ENCODE results near the gene FAM151A. TPM values are rescaled to one million over a fixed set of nuclear protein-coding genes. Genes with fewer than 3 reads are reported as not detected.

Gene FAM151A
- not detected in 2 replicates for total RNA-seq

GRCh38 chr1:54623216-54624007 lies at the start of gene FAM151A:
Gene FAM151A, minus strand, starts transcription at chr1:54623525. Its CDS starts 130 bp downstream, at chr1:54623395.
- Histone ChIP-seq H3K4me3 (ENCODE audit: low read depth, low read length) (no peak within 1 kb of the TSS), H3K27me3 (ENCODE audit: control insufficient read depth, insufficient read depth, low read length) (peaks cover 8% of the 10 kb centered on the region), H3K36me3 (ENCODE audit: control insufficient read depth, insufficient read depth, low read length) (no peaks in the 10 kb centered on the region)
- TF ChIP-seq CTCF (IDR thresholded peaks at IDR 0.05; ENCODE audit: insufficient read depth, low read length, poor library complexity, severe bottlenecking), result no peak
- DNase-seq (ENCODE audit: low read depth), result no peak

- DNase-seq (ENCODE audit: low read depth), result no peak
- H3K36me3 ChIP-seq (ENCODE audit: control insufficient read depth, insufficient read depth, low read length), result no peaks in the 10 kb centered on the region
- peak; percentile 88 for TF ChIP-seq CTCF (IDR thresholded peaks at IDR 0.05; ENCODE audit: insufficient read depth, low read length, poor library complexity, severe bottlenecking)
Observed at GRCh38 chr1:54671985-54672608, 48.8 kb upstream of the FAM151A start.

GRCh38 chr1:54668567-54668966 lies 45.2 kb upstream of the FAM151A start:
- Histone ChIP-seq H3K27me3 (ENCODE audit: control insufficient read depth, insufficient read depth, low read length) (no peaks in the 10 kb centered on the region), H3K4me3 (ENCODE audit: low read depth, low read length) (no peak overlapping the region), H3K36me3 (ENCODE audit: control insufficient read depth, insufficient read depth, low read length) (no peaks in the 10 kb centered on the region)
- no peak for TF ChIP-seq CTCF (IDR thresholded peaks at IDR 0.05; ENCODE audit: insufficient read depth, low read length, poor library complexity, severe bottlenecking)
- DNase-seq (ENCODE audit: low read depth), result no peak

More at GRCh38 chr1:54671985-54672608, 48.8 kb upstream of the FAM151A start:
- Histone ChIP-seq H3K4me3 (ENCODE audit: low read depth, low read length) (no peak overlapping the region), H3K27me3 (ENCODE audit: control insufficient read depth, insufficient read depth, low read length) (no peaks in the 10 kb centered on the region)

GRCh38 chr1:54667797-54668196 lies 44.5 kb upstream of the FAM151A start:
- Histone ChIP-seq H3K27me3 (ENCODE audit: control insufficient read depth, insufficient read depth, low read length) (no peaks in the 10 kb centered on the region), H3K4me3 (ENCODE audit: low read depth, low read length) (no peak overlapping the region), H3K36me3 (ENCODE audit: control insufficient read depth, insufficient read depth, low read length) (no peaks in the 10 kb centered on the region)
- no peak for TF ChIP-seq CTCF (IDR thresholded peaks at IDR 0.05; ENCODE audit: insufficient read depth, low read length, poor library complexity, severe bottlenecking)
- DNase-seq (ENCODE audit: low read depth), result no peak

GRCh38 chr1:54666333-54666732 lies 43.0 kb upstream of the FAM151A start:
- no peak for TF ChIP-seq CTCF (IDR thresholded peaks at IDR 0.05; ENCODE audit: insufficient read depth, low read length, poor library complexity, severe bottlenecking)
- Histone ChIP-seq H3K27me3 (ENCODE audit: control insufficient read depth, insufficient read depth, low read length) (no peaks in the 10 kb centered on the region), H3K4me3 (ENCODE audit: low read depth, low read length) (no peak overlapping the region), H3K36me3 (ENCODE audit: control insufficient read depth, insufficient read depth, low read length) (no peaks in the 10 kb centered on the region)
- no peak for DNase-seq (ENCODE audit: low read depth)

Data from kidney epithelial cell (primary cell).